Measurements from ENCODE around the gene ST6GALNAC1. TPM values are rescaled to one million over a fixed set of nuclear protein-coding genes. Genes with fewer than 3 reads are reported as not detected.

Gene ST6GALNAC1
- total RNA-seq, 1 donor from 2014 or later: not detected

DNA sequence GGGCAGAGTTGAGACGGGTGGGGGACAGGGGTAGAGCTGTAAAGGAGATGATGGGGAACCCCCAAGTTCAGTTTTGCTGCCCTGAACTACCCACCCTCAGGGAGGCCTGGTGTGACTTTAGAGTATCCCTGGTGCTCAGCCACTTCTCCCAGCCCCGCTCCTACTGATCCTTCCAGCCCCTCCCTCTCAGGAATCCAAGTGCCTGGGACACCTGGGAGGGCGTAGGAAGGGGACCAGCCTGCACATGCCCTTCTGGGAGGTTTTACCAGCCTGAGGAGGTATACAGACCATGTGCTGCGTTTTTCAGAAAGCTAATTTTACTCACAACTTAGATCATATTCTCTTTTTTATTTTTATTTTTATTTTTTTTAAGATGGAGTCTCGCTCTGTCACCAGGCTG lies 62.0 kb downstream of the ST6GALNAC1 start:
- DNase-seq (ENCODE audit: low read depth in 2 of 2): no peak

DNA sequence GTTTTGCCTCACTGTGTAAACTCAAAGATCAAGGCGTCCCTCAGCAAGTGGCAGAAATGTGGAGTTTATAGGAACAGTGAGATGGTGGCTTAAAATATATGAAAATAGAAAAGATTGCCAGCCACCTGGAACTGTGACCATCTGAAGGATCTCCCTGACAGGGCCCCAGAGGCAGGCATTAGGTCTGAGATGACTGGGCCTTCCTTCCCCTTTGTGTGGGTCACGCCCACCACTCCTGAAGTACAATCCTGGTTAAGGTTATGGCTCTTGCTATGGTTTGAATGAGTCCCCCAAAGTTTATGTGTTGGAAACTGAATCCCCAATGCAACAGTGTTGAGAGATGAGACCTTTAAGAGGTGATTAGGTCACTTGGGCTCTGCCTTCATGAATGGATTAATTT lies 64.3 kb downstream of the ST6GALNAC1 start:
- no peak for DNase-seq (ENCODE audit: low read depth in 2 of 2)

DNA sequence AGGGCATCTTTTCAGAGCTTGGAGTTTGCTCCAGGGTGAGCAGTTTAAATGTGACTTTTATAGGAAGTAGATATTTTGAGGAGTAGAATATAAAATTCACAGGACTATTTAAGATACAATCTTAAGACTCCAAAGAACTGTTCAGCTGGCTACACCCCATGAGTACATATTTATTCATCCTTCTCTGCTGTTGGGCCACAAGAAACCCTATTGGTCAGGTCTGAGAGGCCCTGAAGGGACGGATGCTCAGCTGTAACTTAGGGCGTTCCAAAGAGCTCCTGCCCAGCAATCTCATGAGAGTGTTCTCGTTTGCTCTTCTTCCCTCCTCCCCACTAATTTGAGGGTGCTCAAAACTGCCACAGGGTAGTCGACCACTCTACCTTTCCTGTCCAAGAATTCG lies 65.2 kb downstream of the ST6GALNAC1 start:
- no peak for DNase-seq (ENCODE audit: low read depth in 2 of 2)

DNA sequence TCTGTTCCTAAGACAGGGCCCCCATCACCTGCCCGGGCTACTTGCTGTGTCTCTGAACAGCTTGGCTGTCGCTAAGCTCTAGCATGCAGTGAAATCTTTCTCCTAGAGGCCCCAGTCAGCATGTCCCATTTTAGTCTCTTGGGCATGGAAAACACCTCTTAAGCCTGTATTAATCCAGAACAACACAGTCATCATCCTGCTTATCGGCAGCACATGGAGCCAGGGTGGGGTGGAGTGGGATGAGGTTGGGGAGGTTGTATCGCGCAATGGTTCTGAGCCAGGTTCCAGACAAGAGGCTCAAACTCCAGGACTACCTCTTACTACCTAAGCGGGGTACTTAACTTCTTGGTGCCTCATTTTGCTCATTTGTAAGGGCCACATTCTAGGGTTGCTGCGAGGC lies 65.7 kb downstream of the ST6GALNAC1 start:
- DNase-seq (ENCODE audit: low read depth in 2 of 2): no peak

DNA sequence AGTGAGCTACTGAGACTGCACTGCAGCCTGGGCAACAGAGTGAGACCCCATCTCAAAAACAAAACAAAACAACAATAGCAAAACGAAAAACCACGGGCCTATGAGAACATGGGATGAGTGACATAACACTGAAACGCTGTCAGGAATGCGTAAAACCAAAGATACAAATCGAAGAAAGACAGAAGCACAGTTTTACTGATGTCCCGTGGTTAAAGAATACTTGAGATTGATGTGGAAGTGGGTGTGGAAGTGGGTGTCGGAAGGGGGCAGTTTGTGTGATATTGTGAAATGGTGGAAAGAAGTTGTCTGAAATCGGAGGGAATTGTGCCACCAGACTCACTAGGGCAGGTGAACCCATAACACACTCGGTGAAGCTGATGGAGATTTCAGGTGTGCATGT lies 67.4 kb downstream of the ST6GALNAC1 start:
- DNase-seq (ENCODE audit: low read depth in 2 of 2): no peak

DNA sequence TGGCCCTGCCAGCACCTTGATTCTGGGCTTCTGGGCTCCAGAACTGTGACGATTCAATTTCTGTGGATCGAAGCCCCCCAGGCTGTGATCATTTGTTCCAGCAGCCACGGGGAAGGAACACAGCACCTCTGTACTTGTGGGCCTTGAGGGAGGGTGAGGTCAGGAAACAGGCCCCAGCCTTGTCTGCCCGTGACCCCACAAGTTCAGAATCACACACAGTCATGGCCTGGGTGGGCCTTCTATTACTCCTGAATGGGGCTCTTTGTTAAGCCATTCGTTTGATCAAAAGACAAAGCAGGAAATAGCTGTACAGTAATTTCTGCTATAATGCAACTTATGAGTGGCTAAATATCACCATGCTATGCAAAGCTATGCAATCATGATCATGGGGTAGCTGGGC lies 68.0 kb downstream of the ST6GALNAC1 start:
- DNase-seq (ENCODE audit: low read depth in 2 of 2): no peak

Other genes starting within 250 kb of the ST6GALNAC1 start
- 12.3 and 13.3 TPM in 2 replicates for gene UBE2O, start 190.6 kb downstream of the ST6GALNAC1 start, total RNA-seq
- not detected in 2 replicates for gene AANAT, start 176.2 kb downstream of the ST6GALNAC1 start, total RNA-seq
- gene RHBDF2, start 142.3 kb downstream of the ST6GALNAC1 start, total RNA-seq: 8.1 and 22.6 TPM in 2 replicates
- 0.60 and 2.0 TPM in 2 replicates for gene CYGB, start 106.0 kb downstream of the ST6GALNAC1 start, total RNA-seq
- 0.20 and 0.22 TPM in 2 replicates for gene PRCD, start 103.7 kb downstream of the ST6GALNAC1 start, total RNA-seq
- not detected in 2 replicates for gene ST6GALNAC2, start 57.9 kb downstream of the ST6GALNAC1 start, total RNA-seq
- 112 and 221 TPM in 2 replicates for gene MXRA7, start 67.2 kb upstream of the ST6GALNAC1 start, total RNA-seq
- 10.5 and 15.1 TPM in 2 replicates for gene JMJD6, start 82.8 kb upstream of the ST6GALNAC1 start, total RNA-seq
- 20.0 and 22.8 TPM in 2 replicates for gene METTL23, start 83.1 kb upstream of the ST6GALNAC1 start, total RNA-seq
- gene SRSF2, start 93.6 kb upstream of the ST6GALNAC1 start, total RNA-seq: 142 and 143 TPM in 2 replicates
- gene MFSD11, start 94.4 kb upstream of the ST6GALNAC1 start, total RNA-seq: 21.1 and 31.9 TPM in 2 replicates
- 0.20 and 0.44 TPM in 2 replicates for gene MGAT5B, start 224.6 kb upstream of the ST6GALNAC1 start, total RNA-seq

Measured in lung microvascular endothelial cell (primary cell).